OCI-LY7 (cell line): ENCODE data around the gene CDCP2. TPM values are rescaled to one million over a fixed set of nuclear protein-coding genes. Genes with fewer than 3 reads are reported as not detected.

Experiments used
- BruUV-seq: library from RNA; stranded (reverse); fragments of 400-500 nt; replicated peaks from 2 replicates; lab custom pipeline; 2021; lab: Mats Ljungman, UMichigan
- CTCF ChIA-PET: fragments of 300-600 bp; sonication (Branson Sonifier 250); formaldehyde crosslinking; loops from one replicate; lab custom pipeline; 2022; ENCODE audit warnings: antibody characterized with exemption; ENCODE audit not compliant: unreplicated experiment; lab: Charles Lee
- POLR2A ChIA-PET: fragments of 300-600 bp; sonication (Branson Sonifier 250); formaldehyde crosslinking; loops from one replicate; lab custom pipeline; 2022; ENCODE audit warnings: antibody characterized with exemption; lab: Charles Lee
- DNase-seq: peaks from one replicate; pipeline ENCODE4 v3.0.0-alpha.2; 2015; ENCODE audit warnings: low spot score
- H2AFZ ChIP-seq: fragments of 200-600 bp; sonication (generic), shearing (Covaris generic); 2 replicates; pipeline ENCODE4 v1.6.1; 2014; ENCODE audit warnings: mild to moderate bottlenecking, antibody characterized with exemption, low read length, moderate library complexity
- H3K27ac ChIP-seq: fragments of 200-600 bp; sonication (generic); 2 replicates; pipeline ENCODE4 v1.5.1; 2014; ENCODE audit warnings: mixed run types, low read depth, mild to moderate bottlenecking, moderate library complexity, low read length, inconsistent platforms; ENCODE audit not compliant: poor library complexity, severe bottlenecking
- H3K36me3 ChIP-seq: fragments of 200-600 bp; sonication (generic); 2 replicates; pipeline ENCODE4 v1.6.1; 2014; ENCODE audit warnings: mild to moderate bottlenecking, antibody characterized with exemption, low read length, moderate library complexity, mixed read lengths; ENCODE audit not compliant: insufficient read depth
- H3K4me1 ChIP-seq: fragments of 200-600 bp; sonication (generic); 2 replicates; pipeline ENCODE4 v1.5.1; 2014; ENCODE audit warnings: mild to moderate bottlenecking, low read length; ENCODE audit not compliant: insufficient read depth, poor library complexity, severe bottlenecking
- H3K4me2 ChIP-seq: fragments of 200-600 bp; sonication (generic); 2 replicates; pipeline ENCODE4 v1.6.1; 2014; ENCODE audit warnings: mild to moderate bottlenecking, low read length
- H3K4me3 ChIP-seq: fragments of 200-600 bp; sonication (generic); 2 replicates; pipeline ENCODE4 v1.5.1; 2014; ENCODE audit warnings: mild to moderate bottlenecking, low read depth, low read length; ENCODE audit not compliant: poor library complexity, severe bottlenecking
- H3K79me2 ChIP-seq: fragments of 200-600 bp; sonication (generic); 2 replicates; pipeline ENCODE4 v1.6.1; 2016; ENCODE audit warnings: low read depth, mild to moderate bottlenecking, low read length, moderate library complexity, mixed read lengths; ENCODE audit not compliant: insufficient read depth
- H3K9me2 ChIP-seq: fragments of 200-600 bp; sonication (generic); 2 replicates; pipeline ENCODE4 v1.6.1; 2016; ENCODE audit warnings: mild to moderate bottlenecking, low read length, mixed read lengths; ENCODE audit not compliant: insufficient read depth
- H3K9me3 ChIP-seq: fragments of 200-600 bp; sonication (generic); 2 replicates; pipeline ENCODE4 v1.6.1; 2014; ENCODE audit warnings: mild to moderate bottlenecking, mixed run types, low read length, mixed read lengths
- H4K20me1 ChIP-seq: fragments of 200-600 bp; sonication (generic); 2 replicates; pipeline ENCODE4 v1.6.1; 2014; ENCODE audit warnings: mild to moderate bottlenecking, antibody characterized with exemption, low read length, moderate library complexity, mixed read lengths; ENCODE audit not compliant: insufficient read depth
- EZH2phosphoT487 ChIP-seq: fragments of 200-600 bp; sonication (generic); IDR thresholded peaks from 2 replicates; pipeline ENCODE4 v1.6.1; 2018; ENCODE audit warnings: low read depth, borderline replicate concordance, mild to moderate bottlenecking, mixed run types, antibody characterized with exemption, low read length, moderate library complexity, mixed read lengths
- intact Hi-C: fragments of 100-400 bp; cut with micrococcal nuclease; formaldehyde crosslinking; loops from one replicate; pipeline ENCODE4 v1.10.0; 2022; ENCODE audit not compliant: unreplicated experiment
- total RNA-seq, 2 experiments: library from RNA; depleted of rRNA in 1 of 2; stranded (reverse); fragments of >200 nt in 1 of 2; shearing (Covaris generic) in 1 of 2; gene quantifications; 2 replicates each; pipeline ENCODE4 v1.2.3, GENCODE V29; 2014 to 2022
- TF ChIP-seq, protein P1 (sequence below): fragments of 200-600 bp; sonication (generic); conservative IDR thresholded peaks from 2 replicates; pipeline ENCODE4 v1.5.1; 2014; ENCODE audit warnings: mild to moderate bottlenecking, antibody characterized with exemption, low read length, moderate library complexity, mixed read lengths

CDCP2 gene
- total RNA-seq, 2 experiments from 2014 or later: 0.09 TPM; not detected in 1

DNA sequence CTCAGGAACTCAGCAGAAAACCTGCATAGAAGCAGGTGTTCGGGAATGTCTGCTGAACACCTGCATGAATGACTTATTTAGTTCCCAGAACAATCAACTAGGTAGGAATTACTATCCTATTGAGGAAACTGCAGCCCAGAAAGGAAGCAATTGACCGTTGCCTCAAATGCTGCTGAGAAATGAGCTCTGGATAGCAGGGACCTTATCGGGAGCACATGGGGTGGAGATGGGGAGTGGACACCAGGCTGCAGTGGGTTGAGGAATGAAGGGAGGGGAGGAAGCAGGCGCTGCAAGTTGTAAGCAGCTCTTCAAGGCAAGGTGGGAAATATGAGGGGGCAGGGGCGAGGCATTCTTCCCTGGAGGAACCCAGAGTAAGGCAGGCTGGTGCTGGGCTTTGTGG lies 10.8 kb upstream of the CDCP2 start:
- Histone ChIP-seq H3K9me3 (no peaks in the 10 kb centered on the region), H3K4me3 (no peak overlapping the region), H3K9me2 (no peaks in the 10 kb centered on the region), H3K4me1 (peaks cover 3% of the 10 kb centered on the region), H4K20me1 (no peaks in the 10 kb centered on the region), H3K79me2 (no peaks in the 10 kb centered on the region), H3K36me3 (no peaks in the 10 kb centered on the region), H2AFZ (no peak overlapping the region), H3K27ac (no peak overlapping the region), H3K4me2 (no peak overlapping the region)
- CTCF ChIA-PET: no interaction called here
- intact Hi-C loops: no loop called here
- no peak for DNase-seq
- POLR2A ChIA-PET: no interaction called here
- BruUV-seq: no TSS peak
- TF ChIP-seq, protein P1, sequence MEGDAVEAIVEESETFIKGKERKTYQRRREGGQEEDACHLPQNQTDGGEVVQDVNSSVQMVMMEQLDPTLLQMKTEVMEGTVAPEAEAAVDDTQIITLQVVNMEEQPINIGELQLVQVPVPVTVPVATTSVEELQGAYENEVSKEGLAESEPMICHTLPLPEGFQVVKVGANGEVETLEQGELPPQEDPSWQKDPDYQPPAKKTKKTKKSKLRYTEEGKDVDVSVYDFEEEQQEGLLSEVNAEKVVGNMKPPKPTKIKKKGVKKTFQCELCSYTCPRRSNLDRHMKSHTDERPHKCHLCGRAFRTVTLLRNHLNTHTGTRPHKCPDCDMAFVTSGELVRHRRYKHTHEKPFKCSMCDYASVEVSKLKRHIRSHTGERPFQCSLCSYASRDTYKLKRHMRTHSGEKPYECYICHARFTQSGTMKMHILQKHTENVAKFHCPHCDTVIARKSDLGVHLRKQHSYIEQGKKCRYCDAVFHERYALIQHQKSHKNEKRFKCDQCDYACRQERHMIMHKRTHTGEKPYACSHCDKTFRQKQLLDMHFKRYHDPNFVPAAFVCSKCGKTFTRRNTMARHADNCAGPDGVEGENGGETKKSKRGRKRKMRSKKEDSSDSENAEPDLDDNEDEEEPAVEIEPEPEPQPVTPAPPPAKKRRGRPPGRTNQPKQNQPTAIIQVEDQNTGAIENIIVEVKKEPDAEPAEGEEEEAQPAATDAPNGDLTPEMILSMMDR: no peak
- TF ChIP-seq EZH2phosphoT487: no peak

DNA sequence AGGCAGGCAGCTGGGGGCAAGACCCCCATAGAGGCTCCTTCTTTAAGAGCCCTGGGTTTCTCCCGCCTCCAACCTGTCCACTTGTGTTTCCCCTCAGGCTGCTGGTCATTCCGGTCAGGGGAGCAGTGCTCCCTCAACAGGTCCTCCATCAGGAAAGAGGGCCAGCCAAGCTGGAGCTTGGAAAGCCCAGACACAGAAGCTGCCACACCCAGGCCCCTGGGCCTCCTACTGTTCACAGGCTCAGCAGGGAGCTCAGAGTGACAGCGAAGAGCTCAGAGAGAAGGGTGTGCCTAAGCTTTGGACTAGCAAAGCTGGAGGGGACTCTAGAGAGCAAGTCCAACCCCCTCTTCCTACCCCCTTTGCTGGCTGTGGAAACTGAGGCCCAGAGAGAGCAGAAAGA lies 10.3 kb upstream of the CDCP2 start:
- Histone ChIP-seq H3K9me3 (no peaks in the 10 kb centered on the region), H3K4me1 (peaks cover 8% of the 10 kb centered on the region), H3K36me3 (no peaks in the 10 kb centered on the region), H3K79me2 (no peaks in the 10 kb centered on the region), H3K27ac (no peak overlapping the region), H3K4me3 (no peak overlapping the region), H3K9me2 (no peaks in the 10 kb centered on the region), H3K4me2 (no peak overlapping the region), H4K20me1 (no peaks in the 10 kb centered on the region), H2AFZ (no peak overlapping the region)
- ChIA-PET CTCF (interaction anchor here (0.6 kb wide), 1 partner anchor 614 kb away, joined by 3 read pairs; no protein-coding TSS in a partner anchor), POLR2A (interaction anchor here (0.6 kb wide), 1 partner anchor 146 kb away, joined by 3 read pairs; no protein-coding TSS in a partner anchor)
- TF ChIP-seq EZH2phosphoT487: no peak
- TF ChIP-seq, protein P1: no peak
- intact Hi-C loops: no loop called here
- no peak for DNase-seq
- BruUV-seq: no TSS peak

DNA sequence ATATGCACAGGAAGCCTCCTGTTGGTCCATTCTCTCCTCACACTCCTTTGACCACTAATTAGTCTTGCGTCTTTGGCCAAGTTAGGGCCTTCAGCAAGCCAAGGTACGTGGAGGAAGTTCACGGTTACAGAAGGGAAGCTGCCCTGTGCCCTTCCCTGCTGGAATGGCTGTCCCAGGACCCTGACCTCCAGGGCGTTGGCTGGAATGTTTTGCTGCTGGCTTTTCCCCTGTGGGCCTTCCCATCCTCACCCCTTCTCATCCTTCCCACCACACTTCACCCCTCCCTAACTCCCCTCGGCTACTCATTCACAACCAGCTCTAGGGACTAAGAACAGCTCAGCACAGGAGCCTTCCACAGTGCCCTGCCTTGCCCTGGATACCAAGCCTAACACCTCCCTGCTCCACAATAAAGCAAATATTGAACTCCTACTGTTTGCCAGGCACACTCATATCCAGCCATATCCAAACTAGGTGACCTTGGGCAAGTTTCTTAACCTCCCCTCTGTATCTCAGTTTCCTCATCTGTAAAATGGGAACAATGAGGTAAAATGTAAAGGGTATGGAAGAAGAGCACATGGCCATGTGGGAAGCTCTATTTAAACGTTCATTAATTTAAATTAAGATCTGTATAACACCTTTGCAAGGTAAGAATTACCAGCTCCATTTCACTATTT lies 8.8 kb upstream of the CDCP2 start:
- Histone ChIP-seq H3K4me1 (peaks cover 8% of the 10 kb centered on the region), H3K9me2 (no peaks in the 10 kb centered on the region), H3K79me2 (no peaks in the 10 kb centered on the region), H3K9me3 (no peaks in the 10 kb centered on the region), H3K4me2 (no peak overlapping the region), H3K27ac (no peak overlapping the region), H3K4me3 (no peak overlapping the region), H2AFZ (no peak overlapping the region), H3K36me3 (no peaks in the 10 kb centered on the region), H4K20me1 (no peaks in the 10 kb centered on the region)
- intact Hi-C loops: no loop called here
- no peak for DNase-seq
- TF ChIP-seq, protein P1: no peak
- no peak for TF ChIP-seq EZH2phosphoT487
- ChIA-PET CTCF (no interaction called here), POLR2A (interaction anchor here (0.5 to 0.9 kb wide), 2 partner anchors 35 to 318 kb away, joined by 3 read pairs; no protein-coding TSS in a partner anchor)
- no TSS peak for BruUV-seq
